Measurements from ENCODE around the gene PEX14. TPM values are rescaled to one million over a fixed set of nuclear protein-coding genes. Genes with fewer than 3 reads are reported as not detected.

Gene PEX14
- total and polyA plus RNA-seq, 2 experiments from 2014 or later, result 10.0 to 20.9 TPM

- TF ChIP-seq EZH2phosphoT487 (IDR thresholded peaks at IDR 0.05; ENCODE audit: low read depth, severe bottlenecking, unreplicated experiment), result no peak
- TF ChIP-seq, protein P1, sequence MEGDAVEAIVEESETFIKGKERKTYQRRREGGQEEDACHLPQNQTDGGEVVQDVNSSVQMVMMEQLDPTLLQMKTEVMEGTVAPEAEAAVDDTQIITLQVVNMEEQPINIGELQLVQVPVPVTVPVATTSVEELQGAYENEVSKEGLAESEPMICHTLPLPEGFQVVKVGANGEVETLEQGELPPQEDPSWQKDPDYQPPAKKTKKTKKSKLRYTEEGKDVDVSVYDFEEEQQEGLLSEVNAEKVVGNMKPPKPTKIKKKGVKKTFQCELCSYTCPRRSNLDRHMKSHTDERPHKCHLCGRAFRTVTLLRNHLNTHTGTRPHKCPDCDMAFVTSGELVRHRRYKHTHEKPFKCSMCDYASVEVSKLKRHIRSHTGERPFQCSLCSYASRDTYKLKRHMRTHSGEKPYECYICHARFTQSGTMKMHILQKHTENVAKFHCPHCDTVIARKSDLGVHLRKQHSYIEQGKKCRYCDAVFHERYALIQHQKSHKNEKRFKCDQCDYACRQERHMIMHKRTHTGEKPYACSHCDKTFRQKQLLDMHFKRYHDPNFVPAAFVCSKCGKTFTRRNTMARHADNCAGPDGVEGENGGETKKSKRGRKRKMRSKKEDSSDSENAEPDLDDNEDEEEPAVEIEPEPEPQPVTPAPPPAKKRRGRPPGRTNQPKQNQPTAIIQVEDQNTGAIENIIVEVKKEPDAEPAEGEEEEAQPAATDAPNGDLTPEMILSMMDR (IDR thresholded peaks at IDR 0.05; ENCODE audit: poor library complexity), result no peak
- no peak for TF ChIP-seq EZH2 (IDR thresholded peaks at IDR 0.05; ENCODE audit: borderline replicate concordance)
- WGBS (ENCODE audit: low lambda C conversion rate, missing lambda C conversion rate), result 56% methylated on average over 6 of the region's 6 CpGs
- Histone ChIP-seq H3K9me2 (replicated peaks; ENCODE audit: insufficient read depth) (no peaks in the 10 kb centered on the region), H2AFZ (no peak overlapping the region), H4K20me1 (ENCODE audit: insufficient read depth, poor library complexity, severe bottlenecking) (peaks cover 2% of the 10 kb centered on the region), H3K4me2 (peak overlapping the region; percentile 55), H3K79me2 (peaks cover 6% of the 10 kb centered on the region), H3K36me3 (replicated peaks; ENCODE audit: insufficient read depth, low read depth) (no peaks in the 10 kb centered on the region), H3K27ac (peak overlapping the region; percentile 62), H3K4me1 (ENCODE audit: insufficient read depth) (peaks cover 60% of the 10 kb centered on the region), H3K27me3 (no peaks in the 10 kb centered on the region), H3K9me3 (ENCODE audit: low read depth) (no peaks in the 10 kb centered on the region), H3K4me3 (no peak overlapping the region)
- no peak for DNase-seq (ENCODE audit: low spot score)
These were observed 122.0 kb downstream of the PEX14 start for GRCh38 chr1:10596780-10597179.

DNA sequence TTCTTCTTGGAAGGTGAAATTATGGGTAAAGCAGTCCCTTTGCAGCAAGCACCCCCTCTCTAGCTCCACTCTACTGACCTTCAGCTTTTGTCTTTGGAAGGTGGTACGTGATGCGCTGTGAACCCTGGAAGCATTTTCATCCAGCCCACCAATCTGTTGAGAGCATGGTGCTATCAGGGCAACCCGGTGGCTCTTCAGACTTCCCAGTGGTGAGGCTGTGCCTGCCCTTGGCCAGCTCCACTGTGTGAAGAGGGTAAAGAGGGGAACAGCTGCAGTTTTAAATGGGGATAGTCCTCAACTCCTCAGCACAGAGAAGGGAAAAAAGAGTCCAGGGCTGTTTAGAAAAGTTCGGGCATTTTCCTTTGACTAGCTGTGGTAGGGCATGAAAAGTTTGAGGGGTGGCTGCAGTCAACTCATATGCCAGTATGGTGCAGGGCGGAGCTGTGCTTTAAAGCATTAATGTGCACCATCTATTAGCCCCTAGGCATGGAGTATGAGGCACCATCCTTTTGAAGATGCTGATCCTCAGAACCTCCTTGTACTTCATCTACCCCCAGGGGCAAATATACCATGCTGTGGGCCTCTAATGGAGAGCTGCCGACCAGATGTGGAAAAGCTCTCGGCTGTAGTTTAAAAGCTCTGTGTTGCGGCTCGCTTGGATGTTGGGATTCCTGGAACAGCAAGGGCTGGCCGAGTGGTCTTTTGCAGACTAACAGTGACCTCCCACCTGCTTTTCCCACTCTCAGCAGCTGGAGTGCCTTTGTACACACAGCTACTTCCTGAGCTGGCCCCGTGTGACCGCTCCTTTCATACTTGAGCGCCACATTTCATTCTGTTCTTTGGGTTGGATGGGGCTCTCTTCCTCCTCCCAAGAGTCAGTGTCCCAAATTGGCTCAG lies 123.0 kb downstream of the PEX14 start:
- peak overlapping the region; percentile 55 for H3K4me2 ChIP-seq
- H3K4me3 ChIP-seq, result no peak overlapping the region
- TF ChIP-seq EZH2phosphoT487 (IDR thresholded peaks at IDR 0.05; ENCODE audit: low read depth, severe bottlenecking, unreplicated experiment) (no peak), EZH2 (IDR thresholded peaks at IDR 0.05; ENCODE audit: borderline replicate concordance) (no peak)
- TF ChIP-seq, protein P1 (IDR thresholded peaks at IDR 0.05; ENCODE audit: poor library complexity), result no peak

GRCh38 chr1:10598389-10598702 lies 123.6 kb downstream of the PEX14 start:
- H3K4me1 ChIP-seq (ENCODE audit: insufficient read depth), result peaks cover 66% of the 10 kb centered on the region
- no peak overlapping the region for H3K4me3 ChIP-seq
- no peaks in the 10 kb centered on the region for H3K9me3 ChIP-seq (ENCODE audit: low read depth)
- no peak overlapping the region for H2AFZ ChIP-seq
- peaks cover 4% of the 10 kb centered on the region for H3K79me2 ChIP-seq
- H3K27ac ChIP-seq, result peak overlapping the region; percentile 92
- peaks cover 2% of the 10 kb centered on the region for H4K20me1 ChIP-seq (ENCODE audit: insufficient read depth, poor library complexity, severe bottlenecking)
- no peak for DNase-seq (ENCODE audit: low spot score)
- TF ChIP-seq EZH2 (IDR thresholded peaks at IDR 0.05; ENCODE audit: borderline replicate concordance) (no peak), EZH2phosphoT487 (IDR thresholded peaks at IDR 0.05; ENCODE audit: low read depth, severe bottlenecking, unreplicated experiment) (no peak)
- TF ChIP-seq, protein P1 (IDR thresholded peaks at IDR 0.05; ENCODE audit: poor library complexity), result no peak
- no peaks in the 10 kb centered on the region for H3K36me3 ChIP-seq (replicated peaks; ENCODE audit: insufficient read depth, low read depth)
- no peaks in the 10 kb centered on the region for H3K9me2 ChIP-seq (replicated peaks; ENCODE audit: insufficient read depth)
- WGBS (ENCODE audit: low lambda C conversion rate, missing lambda C conversion rate), result 89% methylated on average over 6 of the region's 6 CpGs
- peak overlapping the region; percentile 55 for H3K4me2 ChIP-seq
- H3K27me3 ChIP-seq, result no peaks in the 10 kb centered on the region

More for the DNA sequence above, 123.0 kb downstream of the PEX14 start:
- Histone ChIP-seq H3K27ac (peak overlapping the region; percentile 92), H4K20me1 (ENCODE audit: insufficient read depth, poor library complexity, severe bottlenecking) (peaks cover 2% of the 10 kb centered on the region), H3K4me1 (ENCODE audit: insufficient read depth) (peaks cover 69% of the 10 kb centered on the region), H3K27me3 (no peaks in the 10 kb centered on the region), H3K9me3 (ENCODE audit: low read depth) (no peaks in the 10 kb centered on the region), H3K79me2 (peaks cover 4% of the 10 kb centered on the region), H3K36me3 (replicated peaks; ENCODE audit: insufficient read depth, low read depth) (no peaks in the 10 kb centered on the region), H2AFZ (no peak overlapping the region), H3K9me2 (replicated peaks; ENCODE audit: insufficient read depth) (no peaks in the 10 kb centered on the region)
- 90% methylated on average over 13 of the region's 13 CpGs for WGBS (ENCODE audit: low lambda C conversion rate, missing lambda C conversion rate)
- DNase-seq (ENCODE audit: low spot score), result no peak

Measured in hepatocyte (in vitro differentiated cells).